HL-60 (cell line): ENCODE data around the gene FAM240B.

Source experiments
- CTCF ChIP-seq: IDR thresholded peaks from one replicate; pipeline ENCODE4 v1.5.1; 2011; ENCODE audit warnings: low read length, control low read depth, inconsistent platforms; ENCODE audit not compliant: insufficient read depth
- GABPA ChIP-seq: IDR thresholded peaks from 2 replicates; pipeline ENCODE4 v1.6.1; 2012; ENCODE audit warnings: low read depth

- no peak for TF ChIP-seq CTCF
- no peak for TF ChIP-seq GABPA
Observed at GRCh38 chr9:38744484-38744883, 24.6 kb upstream of the FAM240B start.
